HFF-Myc (cell line): ENCODE results near the gene MYDGF.
A peak's percentile ranks its signal among the peaks of the same experiment; 100 is the strongest.

Source experiments
- DNase-seq: peaks from one replicate; pipeline ENCODE4 v3.0.0-alpha.2; 2011; ENCODE audit warnings: low read depth; ENCODE audit errors: extremely low read depth
- H3K4me3 ChIP-seq: replicated peaks from 2 replicates; pipeline ENCODE4 v1.5.1; 2011; ENCODE audit warnings: low read depth, mild to moderate bottlenecking, control low read depth, low read length
- TF ChIP-seq, protein P1 (sequence below): IDR thresholded peaks from 2 replicates; pipeline ENCODE4 v1.5.1; 2012; ENCODE audit warnings: mild to moderate bottlenecking, low read depth, low read length, control low read depth; ENCODE audit errors: missing control alignments

The MYDGF gene

DNA sequence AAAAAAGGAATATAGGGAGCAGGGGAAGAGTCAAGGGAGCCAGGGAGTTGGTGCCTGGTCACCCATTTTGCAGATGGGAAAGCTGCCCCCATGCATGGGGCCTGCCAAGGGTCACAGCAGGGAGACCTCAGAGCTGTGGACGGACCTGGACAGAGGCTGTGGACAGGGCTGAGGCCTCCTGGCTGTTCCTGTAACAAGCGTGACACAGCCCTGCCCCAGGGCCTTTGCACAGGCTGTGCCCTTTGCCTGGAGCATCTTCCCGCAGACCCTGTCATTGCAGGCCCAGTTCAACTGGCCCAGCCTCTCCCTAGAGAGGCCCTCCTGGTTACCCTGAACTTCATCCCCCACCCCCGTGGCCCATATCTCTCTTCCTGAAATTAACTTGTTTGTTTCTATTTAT is 24.4 kb downstream of the MYDGF start:
- DNase-seq = no peak
- TF ChIP-seq, protein P1, sequence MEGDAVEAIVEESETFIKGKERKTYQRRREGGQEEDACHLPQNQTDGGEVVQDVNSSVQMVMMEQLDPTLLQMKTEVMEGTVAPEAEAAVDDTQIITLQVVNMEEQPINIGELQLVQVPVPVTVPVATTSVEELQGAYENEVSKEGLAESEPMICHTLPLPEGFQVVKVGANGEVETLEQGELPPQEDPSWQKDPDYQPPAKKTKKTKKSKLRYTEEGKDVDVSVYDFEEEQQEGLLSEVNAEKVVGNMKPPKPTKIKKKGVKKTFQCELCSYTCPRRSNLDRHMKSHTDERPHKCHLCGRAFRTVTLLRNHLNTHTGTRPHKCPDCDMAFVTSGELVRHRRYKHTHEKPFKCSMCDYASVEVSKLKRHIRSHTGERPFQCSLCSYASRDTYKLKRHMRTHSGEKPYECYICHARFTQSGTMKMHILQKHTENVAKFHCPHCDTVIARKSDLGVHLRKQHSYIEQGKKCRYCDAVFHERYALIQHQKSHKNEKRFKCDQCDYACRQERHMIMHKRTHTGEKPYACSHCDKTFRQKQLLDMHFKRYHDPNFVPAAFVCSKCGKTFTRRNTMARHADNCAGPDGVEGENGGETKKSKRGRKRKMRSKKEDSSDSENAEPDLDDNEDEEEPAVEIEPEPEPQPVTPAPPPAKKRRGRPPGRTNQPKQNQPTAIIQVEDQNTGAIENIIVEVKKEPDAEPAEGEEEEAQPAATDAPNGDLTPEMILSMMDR = no peak
- no peak overlapping the region for H3K4me3 ChIP-seq

DNA sequence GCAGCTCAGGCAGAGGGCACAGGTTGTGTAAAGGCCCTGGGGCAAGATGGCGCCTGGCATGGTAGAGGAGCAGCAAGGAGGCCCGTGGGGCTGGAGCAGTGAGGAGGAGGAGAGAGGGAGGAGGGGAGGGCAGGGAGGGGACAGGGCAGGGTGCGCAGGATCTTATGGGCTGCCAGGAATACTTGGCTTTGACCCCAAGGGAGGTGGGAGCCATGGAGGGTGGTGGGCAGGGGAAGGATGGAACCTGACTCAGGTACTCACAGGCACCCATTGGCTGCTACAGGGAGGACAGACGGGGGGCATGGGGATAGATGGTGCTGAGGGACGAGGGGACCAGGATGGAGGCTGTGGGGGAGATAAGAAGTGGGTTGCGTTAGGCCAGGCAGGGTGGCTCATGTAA is 27.5 kb downstream of the MYDGF start:
- no peak overlapping the region for H3K4me3 ChIP-seq
- TF ChIP-seq, protein P1 = no peak
- no peak for DNase-seq

DNA sequence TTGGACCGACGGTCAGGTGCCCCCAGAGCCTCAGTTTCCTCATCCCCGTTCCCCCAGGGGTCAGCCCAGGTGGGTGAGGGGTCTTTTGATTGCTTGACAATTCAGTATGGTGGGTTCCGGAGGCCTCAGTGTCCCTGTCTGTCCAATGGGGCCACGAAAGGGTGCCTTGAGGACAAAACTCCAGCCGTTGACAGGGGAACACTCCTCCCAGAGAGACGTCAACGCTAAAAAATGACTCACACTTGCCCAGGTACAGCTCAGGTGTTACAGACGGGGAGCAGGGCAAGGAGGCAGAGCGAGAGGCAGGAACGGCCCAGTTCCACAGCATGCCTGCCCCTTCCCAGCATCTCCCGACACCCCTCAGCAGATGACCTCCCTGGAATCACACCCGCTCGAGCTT is 29.0 kb downstream of the MYDGF start:
- DNase-seq = no peak
- TF ChIP-seq, protein P1 = no peak
- H3K4me3 ChIP-seq = no peak overlapping the region

DNA sequence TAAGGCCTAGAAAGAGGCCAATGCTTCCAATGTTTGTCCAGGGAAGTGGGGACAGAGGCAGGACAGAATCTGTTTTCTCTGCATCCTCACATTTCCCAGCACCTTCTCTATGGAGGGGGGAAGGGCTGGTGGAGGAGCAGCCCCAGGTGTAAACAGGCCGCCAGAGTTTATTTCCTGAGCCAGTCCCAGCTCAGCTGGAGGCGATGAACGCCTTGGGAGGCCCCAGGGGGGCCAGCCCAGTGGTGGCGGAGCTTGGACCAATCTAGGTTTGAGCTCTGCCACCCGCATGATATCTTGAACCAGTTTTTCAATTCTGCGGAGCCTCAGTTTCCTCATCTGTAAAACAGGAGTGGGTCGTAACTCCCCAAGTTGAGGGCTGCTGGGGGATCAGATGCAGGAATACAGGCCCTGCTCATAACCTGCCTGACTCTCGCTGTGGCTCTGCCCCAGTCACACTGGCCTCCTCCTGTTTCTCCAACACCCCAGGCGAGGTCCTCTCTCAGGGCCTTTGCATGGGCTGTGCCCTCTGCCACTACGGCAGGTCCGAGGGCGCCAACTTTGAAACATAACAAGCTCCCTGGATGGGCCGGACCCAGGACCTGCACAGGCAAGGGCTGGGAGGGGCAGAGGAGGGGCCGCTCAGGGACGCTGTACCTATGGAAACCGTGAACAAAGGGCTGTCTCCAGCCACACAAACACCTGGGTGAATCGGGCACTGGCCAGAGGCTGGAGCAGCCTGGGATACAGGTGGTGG is 29.7 kb downstream of the MYDGF start:
- no peak for DNase-seq
- TF ChIP-seq, protein P1 = no peak
- peak overlapping the region; percentile 72 for H3K4me3 ChIP-seq

DNA sequence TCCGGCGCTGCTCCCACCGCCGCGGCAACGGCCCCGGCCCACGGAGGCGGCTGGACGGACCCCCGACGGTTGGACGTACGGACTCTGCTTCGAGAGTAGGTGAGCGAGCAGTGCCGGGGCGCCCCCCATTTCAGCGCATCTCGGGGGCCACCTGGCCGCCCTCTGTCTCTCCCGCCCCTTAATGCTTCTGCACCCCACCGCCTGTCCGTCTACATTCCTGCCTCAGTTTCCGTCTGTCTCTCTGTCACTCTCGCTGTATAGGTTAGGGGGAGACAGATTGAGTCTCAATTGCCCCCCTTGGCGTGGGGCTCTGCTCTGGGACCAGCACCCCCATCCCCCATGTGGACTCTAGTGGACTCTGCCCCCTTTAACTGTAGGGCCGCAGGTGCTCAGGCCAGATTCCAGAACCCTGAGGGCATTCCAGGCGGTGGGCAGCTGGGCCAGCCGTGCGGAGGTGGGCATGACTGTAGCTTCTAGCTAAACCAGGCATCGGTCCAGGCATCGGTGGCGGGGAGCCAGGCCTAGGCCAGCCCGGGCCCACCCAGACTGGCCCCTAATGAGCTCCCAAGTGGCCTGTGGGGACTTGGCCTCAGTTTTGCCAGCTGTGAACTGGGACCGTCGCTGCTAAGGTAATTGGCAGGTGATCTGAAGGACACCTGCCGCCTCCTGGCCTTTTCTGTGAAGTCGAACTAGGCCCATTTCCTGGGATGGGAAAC is 30.5 kb downstream of the MYDGF start:
- TF ChIP-seq, protein P1 = no peak
- peak overlapping the region; percentile 72 for H3K4me3 ChIP-seq
- DNase-seq = no peak

DNA sequence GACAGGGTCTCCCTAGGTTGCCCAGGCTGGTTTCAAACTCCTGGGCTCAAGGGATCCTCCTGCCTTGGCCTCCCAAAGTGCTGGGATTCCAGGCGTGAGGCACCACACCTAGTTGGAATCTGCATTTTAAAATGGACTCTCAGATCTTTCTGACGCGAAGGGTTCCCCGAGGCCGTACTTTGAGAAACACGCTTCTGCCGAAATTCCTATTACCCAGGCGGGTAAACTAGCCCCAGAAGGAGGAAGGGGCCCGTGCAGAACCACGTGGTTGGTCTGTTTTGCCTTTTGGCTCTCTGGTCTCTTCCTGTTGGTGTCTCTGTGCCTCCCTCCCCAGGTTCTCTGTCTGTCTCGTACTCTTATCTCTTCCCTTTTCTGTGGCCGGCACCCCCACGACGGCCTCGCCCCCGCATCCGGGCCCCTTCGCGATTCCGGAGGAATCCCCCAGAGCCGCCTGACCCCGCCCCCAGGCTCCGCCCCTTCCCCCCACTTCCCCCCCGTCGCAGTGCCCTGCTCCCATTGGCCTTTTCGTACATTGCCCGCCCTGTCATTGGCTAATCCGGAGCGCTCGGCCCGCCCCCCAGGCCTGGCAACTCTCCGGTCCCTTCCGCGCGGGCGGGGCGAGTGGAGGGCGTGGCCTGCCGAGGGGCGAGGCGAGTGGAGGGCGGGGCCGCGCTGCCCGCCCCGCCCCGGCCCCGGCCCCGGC is 31.2 kb downstream of the MYDGF start, which contains the start of gene TNFAIP8L1:
TSS of gene TNFAIP8L1 (plus strand) at position 689 of the 703 bp plus-strand sequence. CDS start 12,354 bp downstream, outside the sequence.
- TF ChIP-seq, protein P1 = no peak
- peak; percentile 74 for DNase-seq
- H3K4me3 ChIP-seq = peak within 1 kb of the TSS; percentile 72
